Measurements from ENCODE around the gene MGME1.

Gene MGME1

DNA sequence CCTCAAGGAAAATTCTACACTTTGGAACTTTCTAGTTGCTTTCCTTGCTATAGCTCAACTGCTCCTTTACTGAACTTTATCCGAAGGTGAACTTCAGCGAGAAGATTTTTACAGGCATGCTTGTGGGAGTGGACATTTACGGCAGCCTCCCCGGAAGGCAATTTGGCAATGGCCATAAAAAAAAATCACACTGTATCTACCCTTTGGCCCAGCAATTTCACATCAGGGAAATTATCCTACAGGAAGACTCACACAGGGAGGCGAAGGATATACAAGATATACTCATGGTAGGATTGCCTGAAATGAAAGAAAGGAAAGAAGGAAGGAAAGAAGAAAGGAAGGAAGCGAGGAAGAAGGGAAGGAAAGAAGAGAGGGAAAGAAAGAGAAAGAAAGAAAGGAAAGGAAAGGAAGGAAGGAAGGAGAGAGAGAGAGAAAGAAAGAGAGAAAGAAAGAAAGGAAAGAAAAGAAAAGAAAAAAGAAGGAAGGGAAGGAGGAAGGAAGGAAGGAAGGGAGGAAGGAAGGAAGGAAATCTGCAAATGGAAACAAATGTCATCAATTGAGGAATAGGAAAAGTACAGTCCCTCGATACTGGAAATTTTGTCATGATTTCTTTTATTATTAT, 63.2 kb downstream of the MGME1 start:
- DNase-seq, result no peak

DNA sequence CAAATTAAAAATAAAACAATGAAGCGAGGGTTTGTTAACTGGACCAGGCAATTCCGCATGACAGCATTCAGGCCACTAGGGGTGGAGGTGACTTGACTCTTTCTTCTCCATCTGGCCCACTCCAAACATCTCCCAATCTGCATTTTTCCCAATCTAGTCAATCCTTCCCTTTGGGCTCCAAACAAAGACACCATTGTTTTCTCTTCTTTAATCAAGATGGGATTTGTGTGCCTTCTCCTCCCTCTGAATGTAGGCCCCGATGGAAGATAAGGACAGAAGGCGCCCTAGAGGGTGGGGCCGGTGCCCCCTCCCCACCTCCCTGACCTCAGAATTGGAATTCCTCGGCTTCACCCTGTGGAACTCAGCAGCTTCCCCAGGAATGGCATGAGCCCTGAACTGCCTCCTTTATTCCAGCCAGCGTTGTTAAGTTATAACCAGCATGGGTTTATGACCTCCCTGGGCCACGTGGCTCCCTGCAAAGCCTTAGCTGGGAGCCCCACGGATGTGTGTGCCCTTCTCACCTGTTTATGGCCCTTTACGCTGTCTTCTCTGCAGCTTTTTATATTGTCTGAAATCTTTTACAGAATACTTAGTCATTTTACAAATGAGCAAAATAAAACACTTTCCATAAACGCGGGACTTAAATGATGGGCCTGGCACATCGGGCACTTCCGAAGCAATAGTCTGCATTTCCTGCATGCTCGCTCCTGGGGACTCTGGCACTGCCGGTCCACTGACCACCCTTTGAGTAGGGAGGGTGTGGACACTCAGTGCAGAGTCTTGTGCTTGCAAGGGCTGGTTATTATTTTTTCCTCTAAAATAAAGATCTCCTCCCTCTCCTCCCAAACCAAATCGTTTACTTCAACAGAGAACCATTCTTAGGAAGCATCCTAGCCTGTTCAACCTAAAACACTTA, 64.4 kb downstream of the MGME1 start:
- no peak for DNase-seq

DNA sequence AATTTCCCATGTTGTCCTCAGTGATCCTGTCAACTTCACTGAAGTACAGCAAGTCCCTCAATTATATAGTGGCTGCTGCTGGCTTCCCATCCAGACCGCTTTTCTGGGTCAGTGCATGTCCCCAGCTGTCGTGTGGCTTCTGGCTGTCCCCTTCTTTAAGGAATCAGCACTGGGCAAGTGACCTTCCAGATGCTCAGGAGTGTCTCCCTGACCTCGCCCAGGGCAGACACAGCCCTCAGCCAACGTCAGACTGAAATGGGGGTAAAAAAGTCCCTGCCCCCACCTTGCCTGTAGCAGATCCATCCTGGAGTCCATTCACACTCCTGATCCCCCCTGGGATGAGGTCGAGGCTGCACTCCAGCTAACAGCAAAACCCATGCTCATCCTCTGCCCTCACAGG, 65.2 kb downstream of the MGME1 start:
- DNase-seq, result no peak

DNA sequence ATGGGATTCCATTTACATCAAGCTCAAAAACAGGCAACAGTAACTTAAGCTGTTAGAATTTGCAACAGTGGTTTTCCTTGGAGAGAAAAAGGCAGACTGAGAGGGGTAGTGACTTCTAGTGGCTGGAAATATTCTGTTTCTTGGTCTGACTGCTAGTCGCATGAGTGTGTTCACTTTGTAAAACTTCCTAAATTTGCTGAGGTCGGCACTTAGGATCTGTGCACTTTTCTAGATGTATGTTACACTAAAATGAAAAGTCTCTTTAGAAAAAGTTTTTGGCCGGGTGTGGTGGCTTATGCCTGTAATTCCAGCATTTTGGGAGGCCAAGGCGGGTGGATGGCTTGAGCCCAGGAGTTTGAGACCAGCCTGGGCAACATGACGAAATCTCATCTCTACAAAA, 70.2 kb downstream of the MGME1 start:
- DNase-seq, result no peak

All from kidney glomerular epithelial cell (primary cell).